ENCODE data around the gene SPATA6L. TPM values are rescaled to one million over a fixed set of nuclear protein-coding genes. Genes with fewer than 3 reads are reported as not detected.

The SPATA6L gene
- polyA plus RNA-seq, 1 of the 3 experiments (the other 2 are of a cell fraction) = 0.44 TPM

DNA sequence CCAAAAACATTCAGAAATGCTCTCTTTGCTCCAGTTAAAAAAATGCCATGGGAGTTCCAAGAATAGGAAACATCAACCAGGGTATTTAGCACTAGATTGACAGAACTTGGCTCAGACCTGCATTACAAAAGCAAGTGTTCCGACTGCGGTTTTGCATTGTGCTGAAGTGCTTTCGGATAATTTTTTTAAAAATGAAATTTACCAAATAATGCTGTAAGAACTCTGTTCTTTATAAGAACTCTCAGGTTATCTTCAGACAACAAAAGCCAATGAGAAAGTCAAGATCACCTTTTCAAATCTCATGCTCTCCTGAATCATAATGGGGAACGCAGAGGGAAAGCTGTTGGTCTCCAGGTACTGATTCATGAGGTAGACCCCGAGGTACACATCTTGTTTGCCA, 4.7 kb downstream of the SPATA6L start:
- CTCF ChIA-PET = interaction anchor here (0.6 to 2.2 kb wide), 7 partner anchors 10 to 939 kb away, joined by 3 to 6 read pairs (median 4); partner anchors contain the start of gene CDC37L1

More for the DNA sequence above, 4.7 kb downstream of the SPATA6L start:
- POLR2A ChIA-PET = interaction anchor here (0.5 to 1.5 kb wide), 2 partner anchors 18 to 225 kb away, joined by 3 to 6 read pairs; partner anchors contain the start of gene CDC37L1
- H3K9me2 ChIP-seq = no peaks in the 10 kb centered on the region
- H3K79me2 ChIP-seq (ENCODE audit: insufficient read depth) = 0 out of 2 replicates have a peak, but pooled peaks cover 9% of the 10 kb centered on the region
- H3K9me3 ChIP-seq = no peaks in the 10 kb centered on the region
- 15% methylated on average over 5 of the region's 5 CpGs for WGBS (ENCODE audit: low lambda C conversion rate)
- no peaks in the 10 kb centered on the region for H4K20me1 ChIP-seq (ENCODE audit: insufficient read depth)
- H2AFZ ChIP-seq (ENCODE audit: low read depth) = peak overlapping the region; percentile 86
- peak overlapping the region; percentile 77 to 88 for H3K4me3 ChIP-seq (ENCODE audit: low read depth in 2 of 2, low read length in 1 of 2)
- no peaks in the 10 kb centered on the region for H3K27me3 ChIP-seq (ENCODE audit: insufficient read depth)
- peaks cover 3 to 33% of the 10 kb centered on the region in 2 experiments; a peak in 3 of 4 replicates for H3K4me1 ChIP-seq (ENCODE audit: control insufficient read depth in 1 of 2, insufficient read depth in 2 of 2, low read depth in 1 of 2, low read length in 1 of 2)
- peaks cover 10% of the 10 kb centered on the region for H3F3A ChIP-seq (replicated peaks; ENCODE audit: insufficient read depth)
- H3K36me3 ChIP-seq (replicated peaks in 1 of 2; ENCODE audit: control insufficient read depth in 1 of 2, insufficient read depth in 2 of 2, low read length in 1 of 2) = no peaks in the 10 kb centered on the region
- peak overlapping the region; percentile 91 for H3K4me2 ChIP-seq
- no peak for DNase-seq
- peak overlapping the region; percentile 69 to 75 for H3K27ac ChIP-seq (ENCODE audit: low read depth in 2 of 2, low read length in 1 of 2)
- H3K9ac ChIP-seq = peak overlapping the region; percentile 79
- TF ChIP-seq, protein P1, sequence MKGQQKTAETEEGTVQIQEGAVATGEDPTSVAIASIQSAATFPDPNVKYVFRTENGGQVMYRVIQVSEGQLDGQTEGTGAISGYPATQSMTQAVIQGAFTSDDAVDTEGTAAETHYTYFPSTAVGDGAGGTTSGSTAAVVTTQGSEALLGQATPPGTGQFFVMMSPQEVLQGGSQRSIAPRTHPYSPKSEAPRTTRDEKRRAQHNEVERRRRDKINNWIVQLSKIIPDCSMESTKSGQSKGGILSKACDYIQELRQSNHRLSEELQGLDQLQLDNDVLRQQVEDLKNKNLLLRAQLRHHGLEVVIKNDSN (IDR thresholded peaks at IDR 0.05; ENCODE audit: borderline replicate concordance, low read depth) = no peak
- TF ChIP-seq TEAD4 (IDR thresholded peaks at IDR 0.05; ENCODE audit: borderline replicate concordance, insufficient read depth) = no peak
- TF ChIP-seq, protein P2, sequence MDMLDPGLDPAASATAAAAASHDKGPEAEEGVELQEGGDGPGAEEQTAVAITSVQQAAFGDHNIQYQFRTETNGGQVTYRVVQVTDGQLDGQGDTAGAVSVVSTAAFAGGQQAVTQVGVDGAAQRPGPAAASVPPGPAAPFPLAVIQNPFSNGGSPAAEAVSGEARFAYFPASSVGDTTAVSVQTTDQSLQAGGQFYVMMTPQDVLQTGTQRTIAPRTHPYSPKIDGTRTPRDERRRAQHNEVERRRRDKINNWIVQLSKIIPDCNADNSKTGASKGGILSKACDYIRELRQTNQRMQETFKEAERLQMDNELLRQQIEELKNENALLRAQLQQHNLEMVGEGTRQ (IDR thresholded peaks at IDR 0.05; ENCODE audit: borderline replicate concordance, low read depth, low read length) = no peak
- TF ChIP-seq, protein P3, sequence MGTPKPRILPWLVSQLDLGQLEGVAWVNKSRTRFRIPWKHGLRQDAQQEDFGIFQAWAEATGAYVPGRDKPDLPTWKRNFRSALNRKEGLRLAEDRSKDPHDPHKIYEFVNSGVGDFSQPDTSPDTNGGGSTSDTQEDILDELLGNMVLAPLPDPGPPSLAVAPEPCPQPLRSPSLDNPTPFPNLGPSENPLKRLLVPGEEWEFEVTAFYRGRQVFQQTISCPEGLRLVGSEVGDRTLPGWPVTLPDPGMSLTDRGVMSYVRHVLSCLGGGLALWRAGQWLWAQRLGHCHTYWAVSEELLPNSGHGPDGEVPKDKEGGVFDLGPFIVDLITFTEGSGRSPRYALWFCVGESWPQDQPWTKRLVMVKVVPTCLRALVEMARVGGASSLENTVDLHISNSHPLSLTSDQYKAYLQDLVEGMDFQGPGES (IDR thresholded peaks at IDR 0.05; ENCODE audit: low read depth, low read length) = no peak
- no peak for TF ChIP-seq YY1 (IDR thresholded peaks at IDR 0.05; ENCODE audit: low read depth)
- no peak for TF ChIP-seq MXI1 (IDR thresholded peaks at IDR 0.05; ENCODE audit: low read depth, low read length)
- no peak for TF ChIP-seq SMC3 (IDR thresholded peaks at IDR 0.05; ENCODE audit: low read depth, low read length)
- TF ChIP-seq, protein P4, sequence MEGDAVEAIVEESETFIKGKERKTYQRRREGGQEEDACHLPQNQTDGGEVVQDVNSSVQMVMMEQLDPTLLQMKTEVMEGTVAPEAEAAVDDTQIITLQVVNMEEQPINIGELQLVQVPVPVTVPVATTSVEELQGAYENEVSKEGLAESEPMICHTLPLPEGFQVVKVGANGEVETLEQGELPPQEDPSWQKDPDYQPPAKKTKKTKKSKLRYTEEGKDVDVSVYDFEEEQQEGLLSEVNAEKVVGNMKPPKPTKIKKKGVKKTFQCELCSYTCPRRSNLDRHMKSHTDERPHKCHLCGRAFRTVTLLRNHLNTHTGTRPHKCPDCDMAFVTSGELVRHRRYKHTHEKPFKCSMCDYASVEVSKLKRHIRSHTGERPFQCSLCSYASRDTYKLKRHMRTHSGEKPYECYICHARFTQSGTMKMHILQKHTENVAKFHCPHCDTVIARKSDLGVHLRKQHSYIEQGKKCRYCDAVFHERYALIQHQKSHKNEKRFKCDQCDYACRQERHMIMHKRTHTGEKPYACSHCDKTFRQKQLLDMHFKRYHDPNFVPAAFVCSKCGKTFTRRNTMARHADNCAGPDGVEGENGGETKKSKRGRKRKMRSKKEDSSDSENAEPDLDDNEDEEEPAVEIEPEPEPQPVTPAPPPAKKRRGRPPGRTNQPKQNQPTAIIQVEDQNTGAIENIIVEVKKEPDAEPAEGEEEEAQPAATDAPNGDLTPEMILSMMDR (IDR thresholded peaks at IDR 0.05) = no peak
- TF ChIP-seq, protein P5, sequence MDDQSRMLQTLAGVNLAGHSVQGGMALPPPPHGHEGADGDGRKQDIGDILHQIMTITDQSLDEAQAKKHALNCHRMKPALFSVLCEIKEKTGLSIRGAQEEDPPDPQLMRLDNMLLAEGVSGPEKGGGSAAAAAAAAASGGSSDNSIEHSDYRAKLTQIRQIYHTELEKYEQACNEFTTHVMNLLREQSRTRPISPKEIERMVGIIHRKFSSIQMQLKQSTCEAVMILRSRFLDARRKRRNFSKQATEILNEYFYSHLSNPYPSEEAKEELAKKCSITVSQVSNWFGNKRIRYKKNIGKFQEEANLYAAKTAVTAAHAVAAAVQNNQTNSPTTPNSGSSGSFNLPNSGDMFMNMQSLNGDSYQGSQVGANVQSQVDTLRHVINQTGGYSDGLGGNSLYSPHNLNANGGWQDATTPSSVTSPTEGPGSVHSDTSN (IDR thresholded peaks at IDR 0.05) = peak; percentile 38
- TF ChIP-seq NFIC (IDR thresholded peaks at IDR 0.05; ENCODE audit: borderline replicate concordance) = peak; percentile 58; the same call in 1 of the 2 replicates
- no peak for TF ChIP-seq CHD2 (IDR thresholded peaks at IDR 0.05; ENCODE audit: low read length, partially characterized antibody)

Measured in SK-N-SH (cell line).